HG02759 (cell line): ENCODE measurements around the gene ARHGAP30.

ENCODE experiments used
- ATAC-seq: cut with Tn5 transposase; IDR thresholded peaks from one replicate; pipeline ENCODE4 v1.9.1; 2021; ENCODE audit warnings: mild to moderate bottlenecking, moderate library complexity; ENCODE audit not compliant: unreplicated experiment

ARHGAP30 gene

DNA sequence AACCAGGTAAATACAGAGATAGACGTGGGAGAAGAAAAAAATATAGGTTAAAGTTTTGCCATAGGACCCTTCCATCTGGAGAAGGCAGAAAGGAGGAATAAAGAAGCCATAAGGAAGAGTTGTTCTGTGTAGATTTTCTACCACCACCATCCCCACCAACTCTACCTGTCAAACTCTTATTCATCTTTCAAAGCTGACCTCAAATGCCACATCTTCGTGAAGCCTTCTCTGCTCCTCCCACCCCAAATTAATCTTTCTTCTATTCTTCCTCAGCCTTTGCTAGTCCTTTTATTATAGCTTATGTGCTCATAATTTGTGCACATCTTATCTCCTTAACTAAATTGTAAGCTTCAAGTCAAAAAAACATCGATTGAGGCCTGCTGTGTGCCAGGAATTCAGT lies 20.9 kb upstream of the ARHGAP30 start:
- no peak for ATAC-seq

GRCh38 chr1:161089938-161090337 lies 20.2 kb upstream of the ARHGAP30 start:
- ATAC-seq = no peak

DNA sequence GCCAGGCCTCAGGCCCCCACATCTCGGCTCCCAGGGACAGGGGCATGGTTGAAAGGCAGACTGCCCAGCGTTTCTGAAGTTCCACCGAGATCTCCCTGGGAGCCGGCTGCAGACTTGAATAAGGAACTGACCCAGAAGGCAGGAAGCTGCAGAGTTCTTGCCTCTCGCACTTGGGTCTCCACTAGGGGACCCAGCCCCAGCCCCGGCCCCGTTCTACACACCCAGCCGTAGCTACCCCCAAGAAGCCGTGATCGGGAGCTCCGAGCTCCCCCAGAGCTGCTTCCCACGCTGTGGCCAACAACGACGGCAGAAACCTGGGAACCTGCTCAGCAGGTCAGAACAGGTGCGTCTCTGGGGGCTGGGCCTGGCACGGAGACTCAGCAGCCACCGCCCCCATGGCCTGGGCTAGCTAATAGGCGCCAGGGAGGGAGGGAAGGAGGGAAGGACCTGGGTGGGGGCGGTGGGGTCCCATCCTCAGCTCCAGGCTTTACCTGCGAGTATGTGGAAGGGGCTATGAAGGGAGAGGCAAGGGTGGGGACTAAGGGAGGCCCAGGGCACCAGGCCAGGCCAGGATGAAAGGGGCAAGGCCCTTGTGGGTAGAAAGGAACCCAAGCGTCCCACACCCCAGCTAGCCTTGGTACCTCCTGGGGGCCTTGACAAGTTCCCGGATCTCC lies 19.7 kb upstream of the ARHGAP30 start, which contains the start of gene NECTIN4:
NECTIN4 (minus strand) TSS at position 308 of the 674 bp plus-strand sequence; CDS start at position 46, 262 bp downstream.
- no peak for ATAC-seq

- ATAC-seq = no peak
Observed at GRCh38 chr1:161088587-161089110, 19.0 kb upstream of the ARHGAP30 start.

DNA sequence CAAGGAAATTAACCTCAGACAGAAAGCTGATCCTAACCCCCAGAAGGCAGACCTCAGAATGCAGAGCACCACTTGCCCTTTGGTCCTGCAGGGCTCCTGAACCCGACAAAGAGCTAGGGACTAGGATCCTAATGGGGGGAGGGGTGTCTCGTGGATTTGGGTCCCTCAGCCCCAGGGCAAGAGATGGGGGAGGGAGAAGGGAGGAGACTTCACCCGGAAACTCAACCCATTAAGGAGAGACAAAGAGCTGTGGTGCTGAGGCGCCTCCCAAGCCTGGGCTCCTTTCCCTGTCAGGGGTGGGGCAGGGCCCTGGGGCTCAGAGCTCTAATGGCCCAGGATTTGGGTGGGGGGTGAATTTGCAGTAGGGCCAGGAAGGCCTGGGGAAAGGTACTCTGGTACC lies 16.8 kb upstream of the ARHGAP30 start:
- ATAC-seq = no peak

GRCh38 chr1:161085165-161085564 lies 15.5 kb upstream of the ARHGAP30 start:
- ATAC-seq = no peak

DNA sequence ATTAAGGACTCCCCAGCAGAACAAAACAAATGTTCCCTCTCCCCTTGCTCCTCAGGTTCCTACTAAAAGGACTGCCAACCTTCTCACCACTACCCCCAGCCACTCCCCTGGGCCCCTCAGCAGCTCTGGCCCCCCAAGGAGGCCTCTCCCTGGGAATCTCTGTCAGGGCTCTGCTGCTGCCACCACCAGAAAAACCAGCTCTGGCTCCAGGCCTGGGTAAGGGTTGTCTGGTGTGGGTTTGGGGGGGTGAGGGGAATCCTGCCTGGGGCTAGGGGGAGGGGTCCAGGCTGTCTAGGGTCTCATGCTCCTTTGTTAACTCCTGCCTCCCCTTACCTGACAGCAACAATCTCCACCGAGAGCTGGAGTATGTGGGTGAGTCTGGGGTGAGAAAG lies 14.9 kb upstream of the ARHGAP30 start:
- no peak for ATAC-seq

DNA sequence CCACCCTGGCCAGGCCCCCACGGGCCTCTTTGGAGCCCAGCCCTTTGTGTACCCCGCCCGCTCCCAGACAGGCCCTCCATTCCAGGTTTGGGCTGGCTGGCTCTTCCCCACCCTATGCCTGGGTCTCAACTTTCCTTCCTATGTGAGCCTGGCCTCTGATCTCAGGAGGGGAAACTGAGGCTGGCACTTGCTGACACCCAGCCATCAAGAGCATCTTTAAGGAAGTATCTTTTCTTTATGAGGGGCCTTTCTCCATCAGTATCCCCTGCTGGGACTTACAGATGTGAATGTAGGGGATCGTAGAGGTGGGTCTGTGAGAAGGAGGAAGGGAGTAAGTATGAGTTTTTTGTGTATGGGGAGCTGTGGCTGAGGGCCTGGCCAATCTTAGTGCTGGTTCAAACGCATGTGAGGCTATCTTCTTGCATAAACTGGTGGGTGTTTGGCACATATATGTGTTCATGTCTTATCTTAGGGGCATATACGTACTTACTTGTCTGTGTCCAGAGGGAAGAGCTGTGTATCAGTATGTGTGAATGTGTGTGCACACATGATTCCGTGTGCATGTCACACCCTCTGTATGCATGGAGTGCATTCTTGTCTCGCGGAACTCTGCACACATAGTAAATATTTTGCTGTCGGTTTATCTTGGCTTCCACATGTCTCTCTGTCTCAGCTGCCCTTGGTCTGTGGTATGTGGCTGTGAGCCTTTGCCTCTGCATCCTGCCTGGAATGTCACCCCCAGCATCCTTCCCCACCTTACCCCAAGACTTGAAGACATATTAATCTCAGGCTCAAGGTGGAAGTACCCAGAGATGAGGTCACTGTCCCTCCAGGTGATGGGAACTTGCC lies 14.3 kb upstream of the ARHGAP30 start:
- ATAC-seq = no peak

DNA sequence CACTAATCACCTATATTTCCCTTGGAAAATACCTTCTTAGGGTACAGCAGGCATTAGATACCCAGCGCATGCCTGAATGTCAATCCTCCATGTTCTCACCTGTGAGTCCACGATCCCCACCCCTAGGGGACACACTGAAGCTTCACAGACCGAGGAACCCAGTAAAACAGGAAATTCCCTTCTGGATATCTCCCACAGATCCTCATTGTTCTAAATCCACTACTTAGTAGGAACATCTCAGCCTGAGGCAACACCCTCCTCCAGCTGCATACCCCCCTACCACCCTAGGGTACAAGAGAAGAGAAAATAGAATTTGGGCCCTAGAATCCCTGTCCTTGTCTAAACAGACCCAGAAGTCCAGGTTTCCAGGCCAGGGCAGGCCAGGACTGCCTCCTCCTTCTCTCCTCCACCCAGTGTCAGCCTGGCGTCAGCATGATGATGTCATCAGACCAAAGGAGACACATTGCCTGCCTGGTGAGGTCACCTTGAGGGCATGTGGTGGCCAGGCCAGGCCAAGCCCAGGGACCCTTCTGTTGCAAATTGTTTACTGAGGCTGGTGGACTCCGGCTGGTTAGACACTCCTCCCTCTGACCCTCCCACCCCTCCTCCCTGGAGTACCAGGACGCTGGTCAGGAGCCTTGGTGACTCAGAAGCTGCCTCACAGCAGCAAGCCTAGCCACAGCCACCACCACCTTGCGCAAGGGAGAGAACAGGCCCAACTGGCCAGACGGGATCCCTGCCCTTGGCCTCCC lies 13.5 kb upstream of the ARHGAP30 start:
- no peak for ATAC-seq

- ATAC-seq = no peak
Observed at GRCh38 chr1:161082483-161082882, 12.8 kb upstream of the ARHGAP30 start.

- ATAC-seq = no peak
Observed at GRCh38 chr1:161081519-161081918, 11.8 kb upstream of the ARHGAP30 start.

DNA sequence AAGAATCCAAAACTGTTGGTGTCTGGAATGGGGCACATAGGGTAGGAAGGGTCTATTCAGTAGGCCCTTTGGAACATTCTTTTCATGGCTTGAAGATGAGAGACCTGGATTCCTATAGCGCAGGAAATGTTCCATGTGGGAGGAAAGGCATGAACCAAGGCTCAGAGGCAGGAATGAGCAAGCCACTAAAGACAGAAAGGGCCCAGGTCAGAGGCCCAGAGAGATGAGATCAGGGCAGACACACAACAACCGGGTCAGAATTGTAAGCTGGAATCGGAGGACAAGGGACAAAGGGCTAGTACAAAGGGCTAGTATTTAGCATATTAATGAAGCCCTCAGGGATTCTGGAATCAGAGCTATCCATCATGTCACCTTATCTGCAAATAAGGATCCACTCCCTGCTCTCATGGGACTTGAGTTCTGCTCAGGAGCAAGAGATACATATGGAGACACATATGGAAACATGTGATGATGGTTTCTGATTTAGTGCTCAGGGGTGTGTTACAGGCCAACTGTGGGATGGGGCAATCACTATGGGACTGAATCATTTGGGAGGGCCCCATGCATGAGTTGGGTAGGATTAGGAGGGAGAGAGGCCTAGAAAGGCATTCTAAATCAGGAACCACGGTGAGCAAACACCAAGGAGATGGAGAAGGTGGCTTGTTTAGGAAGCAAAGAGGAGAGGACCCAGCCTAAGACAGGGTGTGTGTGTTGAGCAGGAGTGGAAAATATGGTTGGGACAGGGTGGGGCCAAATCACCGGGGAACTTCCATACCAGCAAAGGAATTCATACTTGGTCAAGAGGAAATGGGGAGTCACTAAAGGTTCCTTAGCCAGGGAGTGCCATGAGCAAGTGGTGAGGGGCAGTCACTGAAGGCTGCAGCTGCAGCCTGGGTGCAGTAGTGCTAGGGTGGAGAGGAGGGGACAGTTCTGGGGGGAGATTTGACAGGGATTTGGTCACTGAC lies 11.0 kb upstream of the ARHGAP30 start:
- no peak for ATAC-seq

DNA sequence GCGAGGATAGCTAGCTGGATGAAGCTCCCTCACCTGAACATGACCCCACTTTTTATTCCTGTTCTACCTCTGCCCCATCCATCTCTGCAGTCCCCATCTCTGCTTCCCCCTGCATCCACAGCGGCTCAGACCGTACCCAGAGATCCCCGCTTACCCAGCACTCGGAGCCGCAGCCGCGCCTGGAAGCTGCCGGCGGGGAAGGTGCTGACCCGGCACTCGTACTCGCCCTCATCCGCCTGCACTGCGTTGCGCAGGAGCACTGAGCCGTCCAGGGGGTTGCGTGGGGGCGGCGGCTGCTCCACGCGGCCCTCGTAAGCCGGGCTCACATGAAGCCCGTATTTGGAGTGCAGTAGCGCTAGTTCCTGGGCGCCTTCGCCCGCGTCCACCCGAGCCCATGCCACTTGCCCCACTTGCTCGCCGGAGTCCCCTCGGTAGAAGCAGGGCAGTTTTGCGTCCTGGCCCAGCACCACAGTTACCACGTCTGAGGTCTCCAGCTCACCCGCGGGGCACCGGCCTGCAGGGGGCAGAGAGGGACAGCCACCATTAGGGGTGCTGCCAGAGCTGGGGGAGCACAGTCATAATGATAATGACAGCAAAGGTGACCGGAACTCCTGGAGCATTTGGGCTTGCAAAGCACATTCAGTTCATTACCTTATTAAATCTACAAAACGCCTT lies 9.9 kb upstream of the ARHGAP30 start:
- ATAC-seq = no peak

DNA sequence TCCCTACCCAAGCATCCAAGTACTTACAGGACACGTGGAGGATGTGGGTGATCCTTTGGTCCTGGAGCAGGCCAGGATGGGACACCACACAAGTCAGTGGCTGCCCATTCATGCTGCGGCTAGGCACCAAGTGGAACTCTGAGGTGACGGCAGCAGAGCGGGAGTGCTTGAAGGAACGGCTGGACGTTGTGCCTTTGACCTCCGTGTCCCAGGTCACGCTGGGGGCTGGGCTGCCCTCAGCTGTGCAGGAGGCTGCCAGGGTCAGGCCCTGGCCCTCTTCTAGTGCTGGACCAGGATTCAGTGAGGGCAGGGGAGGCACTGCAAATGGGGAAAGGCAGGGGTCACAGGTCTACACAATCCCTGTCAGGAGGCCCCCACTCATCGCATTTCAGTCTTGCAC lies 7.7 kb upstream of the ARHGAP30 start:
- ATAC-seq = no peak

GRCh38 chr1:161076410-161076809 lies 6.7 kb upstream of the ARHGAP30 start:
- ATAC-seq = no peak

DNA sequence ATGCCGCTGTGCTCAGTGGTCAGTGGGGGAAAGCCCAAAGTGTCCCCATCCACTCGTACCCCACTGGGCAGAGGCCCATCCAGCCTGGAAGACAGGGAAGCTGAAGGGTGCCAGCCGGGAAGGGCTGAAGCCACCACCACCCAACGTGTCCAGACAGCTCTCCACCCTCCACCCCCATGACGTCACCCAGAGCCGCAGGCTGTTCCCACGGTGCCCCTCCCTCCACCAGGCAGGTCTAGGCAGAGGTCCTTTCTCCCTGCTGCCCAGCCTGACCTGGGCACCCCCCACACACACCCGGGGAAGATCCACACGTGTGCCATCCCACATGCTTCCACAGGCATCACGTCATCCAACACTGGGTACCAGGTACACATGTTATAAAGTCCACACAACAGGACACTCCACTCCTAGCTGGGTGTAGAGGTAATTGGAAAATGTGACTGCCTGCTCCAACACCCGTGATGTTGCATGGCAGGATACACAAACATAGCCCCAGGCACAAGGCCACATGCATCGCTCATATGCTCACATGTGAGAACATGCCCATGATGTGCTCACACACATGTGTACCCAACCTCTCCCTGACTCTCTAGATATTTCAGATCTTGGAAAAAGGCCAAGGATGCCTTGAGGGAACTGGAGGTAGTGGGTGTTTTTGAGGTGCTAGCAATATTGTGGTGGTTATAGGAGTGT lies 5.1 kb upstream of the ARHGAP30 start:
- ATAC-seq = no peak

DNA sequence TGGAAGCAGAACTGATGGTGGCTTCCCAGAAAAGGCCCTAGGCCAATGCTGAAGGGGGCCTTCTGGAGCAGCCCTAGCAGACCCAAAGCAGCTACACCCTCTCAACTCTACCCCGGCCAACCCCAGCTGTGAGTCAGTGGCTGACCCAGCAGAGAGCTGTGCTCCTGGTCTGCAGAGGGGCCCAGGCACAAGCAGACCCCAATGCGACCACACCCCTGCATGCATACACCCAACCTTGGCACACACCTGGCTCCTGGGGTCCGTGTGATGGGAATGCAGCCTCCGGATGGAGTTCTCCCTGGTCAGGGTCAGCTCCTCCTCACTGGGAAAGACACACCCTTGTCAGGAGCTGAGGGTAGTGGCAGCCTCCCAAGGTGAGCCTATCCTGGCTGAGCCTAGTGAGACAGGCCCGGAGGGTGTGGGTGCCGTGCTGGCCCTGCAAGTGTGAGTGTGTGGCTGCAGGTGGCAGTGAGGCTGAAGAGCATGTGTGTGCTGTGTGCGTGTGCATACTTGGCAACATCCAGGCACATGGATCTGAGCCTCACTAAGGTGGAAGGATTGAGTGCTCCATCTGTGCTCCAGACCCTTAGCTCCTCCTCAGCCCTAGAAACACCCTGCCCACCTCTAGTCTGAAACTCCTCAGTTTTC lies 3.9 kb upstream of the ARHGAP30 start:
- ATAC-seq = no peak

GRCh38 chr1:161072751-161073449 lies 3.2 kb upstream of the ARHGAP30 start:
- no peak for ATAC-seq
